DMS153 treated with DMSO at 0.1 percent for 48 hours (cell line): ENCODE results near the gene CLIC1.

Experiments used
- DNase-seq: peaks from one replicate; lab custom pipeline; 2025; ENCODE audit not compliant: unreplicated experiment; lab: John Stamatoyannopoulos, UW

CLIC1 gene

DNA sequence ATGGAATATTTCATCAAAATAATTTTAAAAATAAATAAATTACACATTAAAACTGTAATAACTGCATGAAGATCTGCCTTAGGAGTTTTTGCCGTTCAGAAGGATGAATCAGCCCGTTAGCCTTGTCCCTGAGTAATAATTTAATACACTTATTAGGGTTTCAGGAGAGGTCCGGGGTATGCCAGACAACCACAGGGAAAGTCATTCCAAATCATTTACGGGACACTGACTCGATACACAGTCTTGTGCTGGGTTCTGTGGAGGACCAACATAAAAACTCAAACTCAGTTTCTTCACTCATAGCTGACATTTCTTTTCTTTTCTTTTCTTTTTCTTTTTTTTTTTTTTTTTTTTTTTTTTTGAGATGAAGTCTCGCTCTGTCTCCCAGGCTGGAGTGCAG, 30.4 kb downstream of the CLIC1 start:
- no peak for DNase-seq

GRCh38 chr6:31702819-31703716, 33.3 kb downstream of the CLIC1 start, which contains the start of gene ABHD16A:
Gene ABHD16A, minus strand, starts transcription at chr6:31703324. Its CDS starts 43 bp downstream, at chr6:31703281.
- DNase-seq = peak; percentile 89

DNA sequence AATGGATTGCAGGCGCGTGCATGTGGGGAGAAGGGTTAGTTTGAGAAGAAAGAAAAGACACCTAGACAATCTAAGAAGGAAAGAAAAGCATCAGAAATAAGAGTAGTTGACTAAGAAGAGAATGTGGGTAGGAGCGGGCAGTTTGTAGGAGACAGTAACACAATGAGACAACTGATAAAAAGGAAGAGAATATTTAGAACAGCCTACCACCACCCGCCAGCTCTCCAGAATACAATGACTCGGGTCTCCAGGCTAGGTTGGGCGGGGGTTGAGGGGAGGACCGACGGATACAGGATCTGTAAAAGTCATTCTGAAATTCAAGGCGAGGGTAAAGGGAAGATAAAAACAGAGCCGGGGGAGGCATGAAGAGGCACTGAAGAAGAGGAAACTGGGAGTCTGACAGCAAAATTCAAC, 33.9 kb downstream of the CLIC1 start:
- DNase-seq = no peak

GRCh38 chr6:31701666-31702404, 34.5 kb downstream of the CLIC1 start:
- DNase-seq = no peak

- no peak for DNase-seq
These were observed 35.5 kb downstream of the CLIC1 start for GRCh38 chr6:31700740-31701401.

DNA sequence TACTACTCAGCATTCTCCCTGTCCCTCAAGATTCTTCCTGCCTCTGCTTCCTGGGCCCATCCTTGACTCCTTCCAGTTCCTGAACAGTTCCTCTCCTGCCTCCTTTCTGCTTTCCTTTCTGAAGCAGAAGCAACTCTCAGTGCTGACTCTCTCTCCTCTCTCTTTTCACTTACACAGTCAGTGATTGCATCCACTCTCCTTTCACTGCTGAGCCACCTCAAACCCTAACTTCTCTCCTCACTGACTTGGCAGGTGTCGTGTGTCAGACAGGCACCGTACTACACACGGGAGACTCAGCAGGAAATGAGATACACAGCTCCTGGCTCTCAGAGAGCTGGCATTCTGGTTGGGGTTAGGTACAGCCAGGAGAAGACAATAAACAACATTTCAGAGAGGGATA, 38.8 kb downstream of the CLIC1 start:
- DNase-seq = no peak

DNA sequence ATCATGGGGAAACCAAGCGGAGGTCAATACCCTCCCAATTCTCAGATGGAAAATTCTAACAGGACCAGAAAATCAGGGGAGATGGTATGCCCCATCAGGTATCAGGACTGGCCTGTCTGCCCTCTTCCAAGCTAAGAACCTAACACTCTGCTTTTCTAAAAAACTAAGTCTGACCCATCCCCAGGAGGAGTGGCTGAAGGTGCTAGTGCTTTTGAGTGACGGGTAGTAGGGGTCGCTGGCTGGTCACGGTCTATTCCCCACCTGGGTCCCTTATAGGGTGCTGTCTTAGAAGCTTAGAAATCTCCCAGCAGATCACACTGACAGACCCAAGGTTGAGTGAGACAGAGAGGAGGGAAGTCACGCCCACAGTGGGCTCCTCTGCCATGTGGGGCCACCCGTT, 42.8 kb downstream of the CLIC1 start:
- no peak for DNase-seq

DNA sequence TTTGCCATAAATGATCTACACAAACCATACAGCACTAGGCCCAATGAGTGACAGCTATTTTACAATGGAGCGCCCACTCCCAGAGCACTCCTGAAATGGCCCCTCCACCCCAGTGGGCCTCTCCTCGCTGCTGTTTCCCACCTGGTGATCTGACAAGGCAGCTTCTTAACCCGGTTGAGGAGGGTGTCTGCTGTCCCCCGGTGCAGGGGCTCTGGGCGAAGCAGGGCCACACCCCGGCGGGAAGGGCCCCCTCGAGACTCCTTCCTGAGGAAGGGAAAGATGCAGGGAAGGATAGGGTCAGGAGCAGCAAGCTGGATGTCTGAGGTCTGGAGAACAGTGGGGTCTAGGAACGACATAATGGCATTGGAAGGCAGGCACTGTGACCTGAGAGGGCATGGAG, 43.4 kb downstream of the CLIC1 start:
- DNase-seq = no peak

DNA sequence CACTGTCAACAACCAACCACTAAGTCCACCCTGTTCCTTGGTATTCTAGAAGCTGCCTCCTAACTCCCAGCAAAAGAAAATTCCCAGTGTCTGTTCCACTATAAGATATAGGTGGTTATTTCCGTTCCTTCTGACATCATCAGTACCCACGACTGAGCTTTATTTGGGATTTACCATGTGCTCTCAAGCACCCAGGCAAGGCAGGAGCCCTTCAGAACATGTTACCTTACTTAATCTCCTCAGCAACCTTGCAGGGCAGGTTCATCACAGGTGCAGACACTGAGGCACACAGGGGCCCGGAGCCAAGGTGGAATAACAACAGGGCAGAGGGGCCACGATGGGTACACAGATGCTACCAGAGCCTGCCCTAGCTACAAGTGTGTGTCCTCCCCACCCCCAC, 44.0 kb downstream of the CLIC1 start:
- no peak for DNase-seq

- no peak for DNase-seq
These were observed 44.7 kb downstream of the CLIC1 start for GRCh38 chr6:31691564-31692108.

GRCh38 chr6:31691078-31691463, 45.3 kb downstream of the CLIC1 start:
- DNase-seq = no peak

- DNase-seq = no peak
These were observed 45.9 kb downstream of the CLIC1 start for GRCh38 chr6:31690231-31691077.

- no peak for DNase-seq
These were observed 46.9 kb downstream of the CLIC1 start for GRCh38 chr6:31689249-31690110.

GRCh38 chr6:31687860-31688693, 48.3 kb downstream of the CLIC1 start:
- DNase-seq = no peak

DNA sequence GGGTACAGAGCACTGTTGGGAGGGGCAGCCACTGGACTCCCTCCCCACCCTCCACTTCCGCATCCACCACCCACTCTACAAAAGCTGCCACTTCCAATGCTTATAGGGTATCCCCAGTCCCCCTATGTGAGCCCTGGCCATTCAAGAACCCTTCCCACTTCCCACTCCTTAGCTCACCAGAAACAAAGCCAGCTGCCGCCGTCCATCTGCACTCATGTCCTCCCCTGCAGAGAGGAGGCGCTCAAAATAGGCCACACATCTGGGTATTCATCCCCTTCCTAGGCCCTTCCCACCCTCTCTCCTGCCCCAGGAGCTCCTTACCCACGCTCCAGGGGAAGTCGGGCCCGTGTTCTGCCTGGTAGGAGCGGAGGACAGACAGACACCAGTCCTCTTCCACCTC, 49.0 kb downstream of the CLIC1 start:
- no peak for DNase-seq

- DNase-seq = no peak
These were observed 49.8 kb downstream of the CLIC1 start for GRCh38 chr6:31686483-31686882.

DNA sequence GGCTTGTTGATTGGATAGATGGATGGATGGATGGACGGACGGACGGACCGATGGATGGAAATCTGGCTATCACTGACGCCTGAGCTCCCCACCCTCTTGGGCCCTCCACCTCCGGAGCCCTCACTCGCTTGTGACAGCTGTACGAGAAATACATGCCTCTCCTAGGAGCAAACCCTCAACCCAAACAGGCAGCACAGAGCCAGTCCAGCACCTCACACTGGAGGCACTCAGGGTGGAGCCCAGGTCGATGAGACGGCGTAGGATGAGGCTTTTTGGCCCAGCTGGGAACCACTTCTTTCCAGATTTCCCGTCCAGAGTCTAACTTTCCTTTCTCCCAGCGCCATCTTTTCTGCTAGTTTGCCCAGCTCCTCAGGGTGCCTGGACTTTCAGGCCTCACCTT, 52.7 kb downstream of the CLIC1 start:
- DNase-seq = no peak

- peak; percentile 60 for DNase-seq
These were observed 55.1 kb downstream of the CLIC1 start for GRCh38 chr6:31681135-31681671.
